ENCODE data around the gene SLC6A6.

Gene SLC6A6

DNA sequence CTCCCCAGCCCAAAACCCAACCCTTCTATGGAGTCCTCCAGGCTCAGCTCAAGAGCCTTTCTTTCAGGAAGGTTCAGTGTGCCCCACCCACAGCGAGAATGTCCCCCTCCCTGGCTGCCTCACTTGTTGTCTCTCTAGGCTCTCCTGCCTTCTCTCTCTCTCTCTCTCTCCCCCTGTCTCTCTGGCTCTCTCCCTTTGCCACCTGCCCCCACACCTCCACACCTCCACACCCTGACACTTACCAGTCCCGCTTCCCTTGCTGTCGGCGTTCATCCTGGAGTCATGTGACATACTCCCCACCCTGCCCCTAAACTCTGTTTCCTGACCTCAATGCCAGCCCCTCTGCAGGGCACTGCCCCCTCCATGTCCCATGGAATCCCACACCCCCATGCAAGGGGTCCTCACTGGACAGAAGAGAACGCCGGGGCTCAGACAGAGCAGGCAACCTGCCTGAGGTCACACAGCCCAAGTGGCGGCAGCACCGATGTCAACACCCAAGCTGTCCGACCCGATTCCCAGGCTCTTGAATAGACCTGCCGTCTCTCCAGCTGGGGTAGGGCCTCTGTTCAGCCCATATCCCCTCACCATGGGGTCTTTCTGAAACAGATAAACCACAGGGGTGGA lies 28.5 kb upstream of the SLC6A6 start:
- DNase-seq: no peak

GRCh38 chr3:14374444-14374883 lies 27.9 kb upstream of the SLC6A6 start:
- no peak for DNase-seq

DNA sequence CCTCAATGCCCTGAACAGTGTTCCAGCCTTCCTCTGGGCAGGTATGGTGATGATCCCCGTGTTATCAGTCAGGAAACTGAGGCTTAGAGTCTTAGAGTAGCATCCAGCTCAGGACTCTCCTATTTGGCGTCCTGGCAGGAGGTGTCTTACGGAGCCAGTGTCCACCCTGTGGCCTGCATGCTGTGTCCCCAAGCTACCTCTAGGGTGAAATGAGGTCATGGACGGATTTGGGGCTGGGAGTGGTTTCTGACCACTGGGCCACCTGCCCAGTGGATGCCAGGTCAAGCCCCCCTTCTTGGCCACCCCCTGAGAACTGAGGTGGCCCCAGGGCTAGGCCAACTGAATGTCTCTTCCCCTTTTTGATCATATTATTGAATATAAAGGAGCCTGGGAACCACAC lies 27.2 kb upstream of the SLC6A6 start:
- no peak for DNase-seq

DNA sequence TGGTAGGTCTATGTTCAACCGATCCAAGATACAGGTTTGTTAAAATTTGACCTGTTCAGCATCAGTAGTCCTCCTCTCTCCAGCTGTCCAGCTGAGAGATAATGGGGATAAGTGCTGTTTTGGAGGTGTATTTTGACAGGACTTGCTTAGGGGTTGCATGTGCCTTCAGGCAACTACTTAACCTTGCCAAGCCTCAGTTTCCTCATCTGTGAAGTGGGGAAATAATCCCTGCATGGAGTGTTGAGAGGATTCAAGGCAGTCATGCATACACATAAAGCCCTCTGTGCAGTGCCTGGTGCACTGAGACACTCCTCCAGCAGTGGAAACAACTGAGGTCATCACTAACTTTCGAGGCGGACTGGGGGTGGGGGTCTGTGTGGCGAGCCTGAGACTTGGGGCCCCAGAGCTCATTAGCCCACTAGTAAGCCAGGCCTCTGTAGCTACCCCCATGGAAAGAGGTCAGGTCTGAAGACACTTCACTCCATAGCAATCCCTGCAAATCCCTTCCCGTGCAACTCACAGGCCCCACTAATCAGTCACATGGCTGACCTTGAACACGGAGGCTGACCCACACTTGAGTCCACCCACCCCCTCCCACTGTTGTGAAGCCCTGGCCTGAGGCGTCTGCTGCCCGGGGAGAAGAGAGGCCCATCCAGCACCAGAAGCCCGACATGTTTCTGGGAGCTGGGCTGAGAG lies 25.9 kb upstream of the SLC6A6 start:
- no peak for DNase-seq

DNA sequence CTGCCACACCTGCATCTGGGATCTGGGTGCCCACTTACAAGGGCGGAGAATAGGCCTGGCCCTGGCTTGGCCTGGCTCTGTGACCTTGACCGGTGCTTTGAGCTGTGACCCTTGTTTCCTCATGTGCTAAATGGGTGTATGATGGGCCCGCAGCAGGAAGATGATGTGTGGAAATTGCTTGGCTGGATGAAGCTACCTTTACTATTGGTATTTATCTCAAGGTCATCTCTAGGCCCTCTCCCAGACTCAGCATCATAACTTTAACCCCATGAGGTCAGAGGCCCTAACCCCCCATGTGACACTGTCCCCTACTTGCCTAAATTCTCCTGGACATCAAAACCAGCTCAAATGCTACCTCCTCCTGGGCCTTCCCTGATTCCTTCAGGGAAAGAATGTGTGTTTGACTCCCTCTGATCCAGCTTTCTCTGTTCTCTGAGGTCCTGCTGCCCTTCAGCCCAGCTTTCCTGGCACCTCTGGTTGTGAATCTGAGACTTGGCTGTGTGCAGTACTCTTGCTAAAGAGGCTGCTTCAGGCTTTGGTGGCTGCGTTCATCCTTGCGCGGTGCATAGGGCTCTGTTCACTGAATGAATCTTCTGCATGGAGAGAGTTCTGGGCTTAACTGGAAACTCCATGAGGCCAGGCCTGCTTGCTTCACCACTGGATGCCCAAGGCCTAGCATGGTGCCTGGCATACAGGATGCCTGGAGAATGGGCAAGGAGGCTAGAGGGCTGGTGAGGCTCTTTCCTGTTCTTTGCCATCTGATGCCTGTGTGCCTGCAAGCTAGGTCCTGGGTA lies 25.2 kb upstream of the SLC6A6 start:
- DNase-seq: no peak

DNA sequence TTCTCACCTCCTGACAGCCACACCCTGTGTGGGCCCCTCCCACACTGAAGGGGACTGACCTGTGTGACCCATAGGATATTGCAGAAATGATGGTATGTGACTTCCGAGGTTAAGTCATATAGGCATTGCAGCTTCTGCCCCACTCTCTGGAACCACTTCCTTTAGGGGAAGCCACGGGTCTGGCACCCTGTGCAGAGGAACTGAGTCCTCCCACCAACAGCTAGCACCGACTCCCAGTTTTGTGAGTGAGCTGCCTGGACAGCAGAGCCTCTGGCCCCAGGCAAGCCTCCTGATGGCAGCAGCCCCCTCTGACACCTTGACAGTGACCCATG lies 24.6 kb upstream of the SLC6A6 start:
- DNase-seq: peak; percentile 93

- DNase-seq: no peak
These were observed 24.0 kb upstream of the SLC6A6 start for GRCh38 chr3:14378415-14378814.

DNA sequence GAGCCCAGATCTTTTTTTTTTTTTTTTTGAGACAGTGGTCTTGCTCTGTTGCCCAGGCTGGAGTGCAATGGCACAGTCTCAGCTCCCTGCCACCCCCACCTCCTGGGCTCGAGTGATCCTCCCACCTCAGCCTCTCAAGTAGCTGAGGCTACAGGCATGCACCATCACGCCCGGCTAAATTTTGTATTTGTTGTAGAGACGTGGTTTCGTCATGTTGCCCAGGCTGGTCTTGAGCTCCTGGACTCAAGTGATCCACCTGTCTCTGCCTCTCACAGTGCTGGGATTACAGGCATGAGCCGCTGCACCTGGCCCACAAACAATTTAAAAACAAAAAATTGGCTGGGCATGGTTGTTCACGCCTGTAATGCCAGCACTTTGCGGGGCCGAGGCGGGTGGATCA lies 22.6 kb upstream of the SLC6A6 start:
- DNase-seq: no peak

DNA sequence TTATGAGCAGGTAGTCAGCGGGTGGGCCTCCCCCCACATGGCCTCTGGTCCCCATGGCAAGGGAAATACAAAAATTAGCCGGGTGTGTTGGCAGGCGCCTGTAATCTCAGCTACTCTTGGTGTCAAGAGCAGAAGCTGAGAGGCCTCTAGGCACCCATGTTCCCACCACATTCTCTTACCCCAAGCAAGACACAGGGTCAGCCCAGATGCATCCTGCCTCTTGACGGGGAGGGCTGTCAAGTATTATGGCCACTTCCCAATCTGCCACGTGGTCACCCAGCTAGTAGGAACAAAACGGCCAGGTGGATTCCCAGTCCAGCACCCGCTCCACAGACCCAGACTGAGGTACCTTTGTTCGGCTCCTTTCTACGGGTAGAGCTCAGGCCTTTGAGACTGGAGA lies 16.2 kb upstream of the SLC6A6 start:
- DNase-seq: no peak

DNA sequence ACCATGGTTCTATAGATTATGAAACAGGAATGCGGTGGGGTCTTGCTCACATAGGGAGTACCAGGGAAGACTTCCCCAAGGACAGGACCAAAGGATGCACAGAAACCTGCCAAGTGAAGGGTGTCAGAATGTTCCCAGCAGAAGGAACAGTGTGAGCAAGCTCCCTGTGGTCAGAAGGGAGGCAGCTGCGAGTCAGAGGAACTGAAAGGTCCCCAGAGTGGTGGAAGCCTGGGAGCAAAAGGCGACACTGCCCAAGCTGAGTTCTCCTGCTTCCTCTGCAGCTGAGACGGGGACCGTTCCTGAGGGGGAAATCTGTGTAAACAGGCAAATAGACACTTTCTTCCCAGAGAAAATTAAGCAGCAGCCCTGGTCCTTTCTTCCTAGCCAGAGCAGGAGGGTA lies 14.2 kb upstream of the SLC6A6 start:
- peak; percentile 69 for DNase-seq

- no peak for DNase-seq
These were observed 13.2 kb upstream of the SLC6A6 start for GRCh38 chr3:14389166-14389606.

- DNase-seq: no peak
These were observed 12.7 kb upstream of the SLC6A6 start for GRCh38 chr3:14389716-14390115.

- DNase-seq: peak; percentile 86
These were observed 11.4 kb upstream of the SLC6A6 start for GRCh38 chr3:14391033-14391432.

DNA sequence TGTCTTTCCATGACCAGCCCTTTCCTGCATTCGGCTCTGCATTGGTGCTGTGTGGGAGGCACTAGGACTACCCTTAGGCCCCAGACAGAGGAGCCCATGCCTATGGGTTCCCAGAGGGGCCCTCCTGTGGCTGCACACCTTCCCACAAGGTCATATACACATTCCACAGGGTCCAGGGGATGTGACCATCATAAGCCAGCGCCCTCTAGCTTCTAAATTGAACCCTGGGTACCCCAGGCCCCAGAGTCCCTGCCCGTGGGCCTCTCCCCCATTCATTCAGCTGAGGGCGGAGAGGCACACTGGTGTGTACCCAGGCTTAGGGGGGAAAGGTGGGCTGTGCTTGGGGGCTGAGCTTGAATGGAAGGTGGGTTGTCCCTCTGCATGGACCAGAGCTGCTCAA lies 10.2 kb upstream of the SLC6A6 start:
- DNase-seq: no peak

GRCh38 chr3:14392803-14393319 lies 9.5 kb upstream of the SLC6A6 start:
- no peak for DNase-seq

DNA sequence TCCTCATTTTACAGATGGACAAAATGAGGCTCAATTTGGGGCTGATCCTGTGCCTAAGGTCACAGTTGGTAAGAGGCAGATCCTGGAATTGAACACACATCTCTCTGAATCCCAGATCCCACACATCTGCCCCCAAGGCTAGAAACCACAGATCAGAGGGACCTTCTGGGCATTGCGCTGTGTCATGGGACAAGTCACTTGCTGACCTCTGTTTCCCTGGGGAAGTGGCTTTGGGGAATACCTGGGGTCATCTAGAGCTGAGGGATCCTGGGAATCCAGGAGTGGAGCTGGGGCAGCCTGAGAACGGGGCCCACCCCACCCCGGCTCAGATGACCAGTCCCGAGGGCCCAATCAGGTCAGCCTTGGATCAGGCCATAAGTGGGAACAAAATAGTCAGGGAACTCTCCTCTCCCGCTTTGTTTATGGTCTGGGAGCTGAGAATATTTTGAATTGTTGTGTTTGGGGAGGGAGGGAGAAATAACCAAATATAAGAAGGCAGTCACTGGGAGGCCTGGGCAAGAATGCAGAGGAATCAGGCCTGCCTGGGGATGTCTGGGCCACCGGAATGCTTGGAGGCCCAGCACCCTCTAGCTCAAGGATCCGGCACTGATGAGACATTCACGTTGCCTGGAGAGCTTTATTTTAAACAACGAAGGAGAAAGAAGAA lies 8.8 kb upstream of the SLC6A6 start:
- DNase-seq: no peak

DNA sequence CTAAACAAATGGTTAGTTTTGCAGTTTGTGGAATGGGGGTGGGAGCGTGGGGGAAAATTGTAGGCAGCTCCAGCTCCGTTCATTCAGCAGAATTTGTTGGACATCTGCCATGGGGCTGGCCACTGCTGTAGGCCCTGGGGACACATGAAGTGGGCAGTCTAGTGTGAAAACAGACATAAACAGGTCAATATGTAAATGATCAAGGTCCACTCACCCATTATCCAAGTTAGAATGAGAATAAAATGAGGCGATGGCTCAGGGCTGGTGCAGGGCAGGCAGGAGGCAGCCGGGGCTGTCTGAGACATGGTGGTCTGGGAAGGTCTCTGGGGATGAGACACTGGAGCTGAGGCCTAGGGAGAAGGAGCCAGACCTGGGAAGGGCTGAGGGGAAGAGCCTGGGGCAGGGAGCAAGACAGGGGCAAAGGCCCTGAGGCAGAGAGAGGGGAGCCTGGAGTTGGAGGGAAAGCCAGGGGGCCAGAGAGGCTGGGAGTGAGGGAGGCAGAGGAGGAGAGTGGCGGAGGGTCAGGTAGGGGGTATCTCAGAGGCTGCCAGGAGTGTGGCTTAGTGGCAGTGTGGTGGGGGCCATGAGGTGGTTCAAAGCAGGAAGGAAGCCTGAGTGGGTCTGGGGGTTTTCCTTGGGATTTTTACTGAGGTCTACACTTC lies 6.2 kb upstream of the SLC6A6 start:
- no peak for DNase-seq

GRCh38 chr3:14397046-14397445 lies 5.4 kb upstream of the SLC6A6 start:
- DNase-seq: no peak

GRCh38 chr3:14397531-14397930 lies 4.9 kb upstream of the SLC6A6 start:
- peak; percentile 63 for DNase-seq

DNA sequence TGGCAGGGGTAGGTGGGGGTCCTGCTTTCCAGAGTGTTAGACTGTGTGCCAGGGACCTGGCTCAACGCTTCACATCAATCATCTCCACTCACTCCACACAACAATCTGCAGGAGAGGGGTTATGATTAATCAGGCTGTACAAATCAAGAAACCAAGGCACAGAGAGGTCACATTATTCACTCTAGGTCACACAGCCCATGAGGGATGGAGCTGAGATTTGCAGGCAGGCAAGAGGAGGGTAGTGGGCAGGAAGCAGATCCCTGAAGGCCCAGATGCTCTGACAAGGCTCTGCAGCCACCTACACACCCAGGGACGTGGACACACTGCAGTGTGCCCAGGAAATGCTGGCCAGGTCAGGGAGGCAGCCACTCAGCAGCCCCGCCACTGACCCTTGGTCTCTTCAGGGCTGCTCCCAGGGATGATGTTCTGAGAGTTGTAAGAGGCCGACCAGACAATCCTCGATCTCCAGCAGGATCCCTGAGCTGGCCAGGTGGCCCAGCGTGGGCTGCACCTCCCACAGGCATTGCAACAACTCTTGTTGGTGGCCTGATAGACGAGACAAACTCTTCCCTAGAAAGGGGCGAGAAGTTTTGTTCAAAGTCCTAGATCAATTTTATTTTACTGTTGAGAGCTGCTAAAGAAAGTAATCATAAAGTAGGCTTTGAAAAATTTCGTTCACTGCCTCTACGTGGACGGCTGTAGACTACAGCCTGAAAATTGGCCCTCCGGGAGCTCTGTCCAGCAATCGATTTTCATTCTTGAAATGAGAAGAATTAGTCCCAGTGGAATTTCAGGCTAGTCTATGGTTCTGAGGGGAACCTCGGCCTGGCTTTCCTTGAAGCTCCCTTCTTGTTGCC lies 4.2 kb upstream of the SLC6A6 start:
- DNase-seq: no peak

- no peak for DNase-seq
These were observed 3.7 kb upstream of the SLC6A6 start for GRCh38 chr3:14398797-14399106.

GRCh38 chr3:14401692-14402303 lies 608 bp upstream of the SLC6A6 start:
- DNase-seq: no peak
